Testis (tissue), 5 donors: Measurements from ENCODE around the gene PPP1R9A. TPM values are rescaled to one million over a fixed set of nuclear protein-coding genes. Genes with fewer than 3 reads are reported as not detected.
A peak's percentile ranks its signal among the peaks of the same experiment; 100 is the strongest.

Source experiments
- DNase-seq: peaks from one replicate; pipeline ENCODE4 v3.0.0-alpha.2; 2019
- H3K27ac ChIP-seq, 2 donors: fragments of 200-600 bp; sonication (generic); one replicate each; pipeline ENCODE4 v1.5.1; 2019
- H3K27me3 ChIP-seq: fragments of 200-600 bp; sonication (generic); one replicate; pipeline ENCODE4 v1.5.1; 2019
- H3K36me3 ChIP-seq: fragments of 200-600 bp; sonication (generic); one replicate; pipeline ENCODE4 v1.5.1; 2017; ENCODE audit warnings: low read depth; ENCODE audit errors: missing control alignments
- H3K4me1 ChIP-seq: fragments of 200-600 bp; sonication (generic); one replicate; pipeline ENCODE4 v1.5.1; 2019
- H3K4me3 ChIP-seq, 2 donors: fragments of 200-600 bp; sonication (generic); one replicate each; pipeline ENCODE4 v1.5.1; 2017 to 2019
- H3K9me3 ChIP-seq: fragments of 200-600 bp; sonication (generic); one replicate; pipeline ENCODE4 v1.5.1; 2017
- CTCF ChIP-seq, 3 experiments: fragments of 450-650 bp in 2 of 3; fragments of 200-600 bp in 1 of 3; sonication (generic) in 1 of 3; IDR thresholded peaks; one replicate each; pipeline ENCODE4 v1.5.1; 2016 to 2019; ENCODE audit warnings: antibody characterized with exemption in 3 of 3, mild to moderate bottlenecking in 2 of 3, moderate library complexity in 1 of 3
- POLR2A ChIP-seq: fragments of 450-650 bp; IDR thresholded peaks from one replicate; pipeline ENCODE4 v1.6.1; 2017; ENCODE audit warnings: antibody characterized with exemption, mild to moderate bottlenecking, moderate library complexity
- WGBS, 2 donors: methylation state at CpG; one replicate each; pipeline ENCODE4 v1.1.5; 2018; 5-methylcytosine and 5-hydroxymethylcytosine counted together
- intact Hi-C: fragments of 100-400 bp; cut with DNase I; formaldehyde crosslinking; loops from one replicate; pipeline ENCODE4 v1.15.1; 2023; ENCODE audit warnings: low total_unique reads
- long read RNA-seq, 2 donors: transcript quantifications; one replicate each; lab custom pipeline, GENCODE V29; 2026
- polyA plus RNA-seq: library from polyadenylated mRNA; stranded (reverse); fragments of 350-450 nt; fragmentation: Illumina TruSeq; extraction: RNeasy Lipid Tissue Mini Kit (QIAGEN cat#74804); gene quantifications from one replicate; pipeline ENCODE4 v1.2.3, GENCODE V29; 2014; ENCODE audit warnings: low read depth, low replicate concordance; ENCODE audit not compliant: insufficient read depth
- total RNA-seq, 2 donors: library from RNA; depleted of rRNA; stranded (reverse); fragments of >200 nt; gene quantifications; one replicate each; pipeline ENCODE4 v1.2.3, GENCODE V29; 2016

PPP1R9A gene
- total RNA-seq (10 to 100 TPM; 47.0 to 47.8 TPM), polyA plus RNA-seq (16.7 TPM)
- long read RNA-seq, donor 1, partial matches to known transcripts = 0 of 1 reads
- long read RNA-seq, donor 1, other reads (novel, unspliced or antisense) = 0 of 1 reads
- long read RNA-seq, donor 2, partial matches to known transcripts = 0 of 1 reads
- long read RNA-seq, donor 2, other reads (novel, unspliced or antisense) = 0 of 1 reads

GRCh38 chr7:94907026-94907810 is at the start of gene PPP1R9A:
TSS of gene PPP1R9A (plus strand) at chr7:94907594. CDS start at chr7:94910114, 2,520 bp downstream.
- WGBS, 2 donors = 14 to 36% methylated on average over 10 to 32 of the region's 36 CpGs
- H3K27me3 ChIP-seq = no peaks in the 10 kb centered on the region
- peak within 1 kb of the TSS; percentile 84 to 89 for H3K27ac ChIP-seq
- peak; percentile 60 for DNase-seq
- no peaks in the 10 kb centered on the region for H3K9me3 ChIP-seq
- TF ChIP-seq CTCF (IDR thresholded peaks at IDR 0.05) = no peak
- no peak for TF ChIP-seq POLR2A
- H3K4me3 ChIP-seq = peak within 1 kb of the TSS; percentile 62 to 69
- peaks cover 8% of the 10 kb centered on the region for H3K4me1 ChIP-seq
- intact Hi-C loops = no loop called here
- H3K36me3 ChIP-seq = no peaks in the 10 kb centered on the region

DNA sequence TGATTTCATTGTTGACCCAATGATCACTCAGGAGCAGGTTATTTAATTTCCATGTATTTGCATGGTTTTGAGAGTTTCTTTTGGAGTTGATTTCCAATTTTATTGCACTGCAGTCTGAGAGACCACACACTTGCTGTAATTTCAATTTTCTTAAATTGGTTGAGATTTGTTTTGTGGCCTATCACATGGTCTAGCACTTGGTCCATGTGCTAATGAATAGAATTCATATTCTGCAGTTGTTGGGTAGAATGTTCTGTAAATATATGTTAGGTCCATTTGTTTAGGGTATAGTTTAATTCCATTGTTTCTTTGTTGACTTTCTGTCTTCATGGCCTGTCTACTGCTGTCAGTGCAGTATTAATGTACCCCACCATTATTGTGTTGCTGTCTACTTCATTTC is 36.3 kb upstream of the PPP1R9A start:
- no peak overlapping the region for H3K27ac ChIP-seq
- H3K36me3 ChIP-seq = no peaks in the 10 kb centered on the region
- H3K4me3 ChIP-seq = no peak overlapping the region
- intact Hi-C loops = no loop called here
- no peak for TF ChIP-seq POLR2A
- no peak for TF ChIP-seq CTCF (IDR thresholded peaks at IDR 0.05)
- H3K4me1 ChIP-seq = no peaks in the 10 kb centered on the region
- H3K27me3 ChIP-seq = no peaks in the 10 kb centered on the region
- no peaks in the 10 kb centered on the region for H3K9me3 ChIP-seq
- no peak for DNase-seq

DNA sequence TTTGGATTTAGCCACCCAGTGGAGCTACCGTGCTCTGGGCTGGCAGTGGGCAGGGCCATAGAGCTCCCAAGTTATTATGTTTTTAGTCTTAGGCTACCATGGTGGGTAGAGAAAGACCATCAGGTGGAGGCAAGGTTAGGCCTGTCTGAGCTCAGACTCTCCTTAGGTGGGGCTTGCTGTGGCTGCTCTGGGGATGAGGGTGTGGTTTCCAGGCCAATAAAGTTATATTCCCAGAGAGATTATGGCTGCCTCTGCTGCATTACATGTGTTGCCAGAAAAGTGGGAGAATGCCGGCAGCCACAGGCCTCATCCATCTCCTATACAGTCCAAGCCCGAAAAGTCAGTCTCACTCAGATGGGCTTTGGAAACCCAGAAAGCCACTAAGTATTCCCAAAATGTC is 34.2 kb upstream of the PPP1R9A start:
- 95 to 97% methylated on average over 3 of the region's 3 CpGs for WGBS, 2 donors
- Histone ChIP-seq H3K27me3 (no peaks in the 10 kb centered on the region), H3K4me1 (no peaks in the 10 kb centered on the region), H3K27ac (no peak overlapping the region), H3K4me3 (no peak overlapping the region), H3K36me3 (no peaks in the 10 kb centered on the region), H3K9me3 (no peaks in the 10 kb centered on the region)
- TF ChIP-seq POLR2A (no peak), CTCF (IDR thresholded peaks at IDR 0.05) (no peak)
- DNase-seq = no peak
- intact Hi-C loops = no loop called here

- H3K4me1 ChIP-seq = no peaks in the 10 kb centered on the region
- H3K27ac ChIP-seq = no peak overlapping the region
- no peaks in the 10 kb centered on the region for H3K9me3 ChIP-seq
- 88 to 95% methylated on average over 5 of the region's 5 CpGs for WGBS, 2 donors
- H3K36me3 ChIP-seq = no peaks in the 10 kb centered on the region
- intact Hi-C loops = no loop called here
- no peak overlapping the region for H3K4me3 ChIP-seq
- DNase-seq = no peak
- H3K27me3 ChIP-seq = no peaks in the 10 kb centered on the region
- TF ChIP-seq CTCF (IDR thresholded peaks at IDR 0.05) (no peak), POLR2A (no peak)
Observed at GRCh38 chr7:94874036-94874785, 33.2 kb upstream of the PPP1R9A start.
